Fibroblast of lung (primary cell): Measurements from ENCODE around the gene MLST8. TPM values are rescaled to one million over a fixed set of nuclear protein-coding genes. Genes with fewer than 3 reads are reported as not detected.

Experiments
- DNase-seq, 2 donors: peaks; one replicate each; pipeline versions ENCODE4 v3.0.0 to v3.0.0-alpha.2; 2010; ENCODE audit warnings: low read depth in 2 of 2
- H2AFZ ChIP-seq: 2 replicates; pipeline ENCODE4 v1.5.1; 2012; ENCODE audit warnings: low read length, control low read depth, inconsistent platforms
- H3K27ac ChIP-seq: 2 replicates; pipeline ENCODE4 v1.5.1; 2011; ENCODE audit warnings: low read length, control low read depth; ENCODE audit not compliant: insufficient read depth
- H3K27me3 ChIP-seq: 2 replicates; pipeline ENCODE4 v1.5.1; 2011; ENCODE audit warnings: mild to moderate bottlenecking, low read length; ENCODE audit not compliant: control insufficient read depth, insufficient read depth
- H3K36me3 ChIP-seq: 2 replicates; pipeline ENCODE4 v1.5.1; 2011; ENCODE audit warnings: low read length; ENCODE audit not compliant: control insufficient read depth, insufficient read depth
- H3K4me1 ChIP-seq: 2 replicates; pipeline ENCODE4 v1.5.1; 2011; ENCODE audit warnings: low read length; ENCODE audit not compliant: control insufficient read depth, insufficient read depth; ENCODE audit errors: extremely low read depth
- H3K4me2 ChIP-seq: 2 replicates; pipeline ENCODE4 v1.5.1; 2011; ENCODE audit warnings: low read length, control low read depth; ENCODE audit not compliant: insufficient read depth; ENCODE audit errors: extremely low read depth
- H3K4me3 ChIP-seq, 4 experiments: fragments of 200-600 bp in 1 of 4; sonication (generic) in 1 of 4; replicated peaks in 1 of 4; 2 replicates each; pipeline ENCODE4 v1.5.1; 2011 to 2016; ENCODE audit warnings: low read length in 4 of 4, low read depth in 3 of 4, mild to moderate bottlenecking in 3 of 4, control low read depth in 2 of 4, inconsistent platforms in 1 of 4, mixed read lengths in 1 of 4; ENCODE audit not compliant: insufficient read depth in 1 of 4; ENCODE audit errors: control extremely low read depth in 1 of 4
- H3K79me2 ChIP-seq: 2 replicates; pipeline ENCODE4 v1.5.1; 2012; ENCODE audit warnings: mild to moderate bottlenecking, low read length, inconsistent platforms; ENCODE audit not compliant: control insufficient read depth, insufficient read depth
- H3K9ac ChIP-seq: 2 replicates; pipeline ENCODE4 v1.5.1; 2011; ENCODE audit warnings: mild to moderate bottlenecking, low read length, control low read depth; ENCODE audit not compliant: insufficient read depth
- H3K9me3 ChIP-seq: 2 replicates; pipeline ENCODE4 v1.5.1; 2012; ENCODE audit warnings: low read depth, low read length; ENCODE audit not compliant: control insufficient read depth, insufficient read depth
- H4K20me1 ChIP-seq: 2 replicates; pipeline ENCODE4 v1.5.1; 2011; ENCODE audit warnings: low read length; ENCODE audit not compliant: control insufficient read depth, insufficient read depth; ENCODE audit errors: extremely low read depth
- CTCF ChIP-seq, 2 donors: IDR thresholded peaks in 1 of 2; conservative IDR thresholded peaks in 1 of 2; 1 replicate in 1 of 2; 2 replicates in 1 of 2; pipeline ENCODE4 v1.5.1; 2011 to 2012; ENCODE audit warnings: low read length in 2 of 2, control low read depth in 1 of 2, inconsistent platforms in 1 of 2, low read depth in 1 of 2, mild to moderate bottlenecking in 1 of 2
- EZH2 ChIP-seq: IDR thresholded peaks from 2 replicates; pipeline ENCODE4 v1.5.1; 2012; ENCODE audit warnings: low read length, control low read depth, mild to moderate bottlenecking; ENCODE audit errors: missing control alignments
- polyA minus RNA-seq: library from RNA; depleted of rRNA, polyadenylated mRNA; stranded (reverse); fragments of >200 nt; gene quantifications from 2 replicates; pipeline ENCODE4 v1.2.3, GENCODE V29; 2011; ENCODE audit warnings: low replicate concordance
- polyA plus RNA-seq, 2 donors: library from polyadenylated mRNA; depleted of rRNA in 1 of 2; stranded (reverse) in 1 of 2; unstranded in 1 of 2; fragments of >200 nt; gene quantifications; 2 replicates each; pipeline ENCODE4 v1.2.1, GENCODE V29; 2011 to 2012; ENCODE audit warnings: missing spikeins in 1 of 2
- total RNA-seq: library from RNA; depleted of rRNA; stranded (reverse); fragments of >200 nt; gene quantifications from 2 replicates; pipeline ENCODE4 v1.2.1, GENCODE V29; 2014

The MLST8 gene
- 16.8 and 22.3 TPM in 2 replicates for total RNA-seq
- 30.9 and 58.0 TPM in 2 replicates for polyA plus RNA-seq
- 33.9 and 49.4 TPM in 2 replicates for polyA plus RNA-seq (2012)
- 56.2 and 99.5 TPM in 2 replicates for polyA minus RNA-seq

GRCh38 chr16:2205104-2205966 lies at the start of gene MLST8:
TSS of gene MLST8 (plus strand) at chr16:2205454. CDS start at chr16:2206086, 632 bp downstream.
- Histone ChIP-seq H3K9ac (peak within 1 kb of the TSS; percentile 94), H3K27me3 (peaks cover under 1% of the 10 kb centered on the region), H4K20me1 (no peaks in the 10 kb centered on the region), H2AFZ (peak within 1 kb of the TSS; percentile 80), H3K27ac (peak within 1 kb of the TSS; percentile 84), H3K4me3 (peak within 1 kb of the TSS; percentile 62 to 83 (median 75)), H3K4me2 (peak within 1 kb of the TSS; percentile 92), H3K4me1 (peaks cover 2% of the 10 kb centered on the region), H3K9me3 (no peaks in the 10 kb centered on the region), H3K79me2 (peaks cover 7% of the 10 kb centered on the region), H3K36me3 (peaks cover 25% of the 10 kb centered on the region)
- TF ChIP-seq CTCF (conservative IDR thresholded peaks at IDR 0.05 in 1 of 2, IDR thresholded peaks at IDR 0.05 in 1 of 2; ENCODE audit: low read depth in 1 of 2, low read length in 2 of 2) (no peak), EZH2 (no peak)
- peak; percentile 79 to 88 for DNase-seq

GRCh38 chr16:2155977-2156848 lies 49.0 kb upstream of the MLST8 start:
- peak; percentile 69 to 80 for DNase-seq
- H3K27ac ChIP-seq: peak overlapping the region; percentile 95

More at GRCh38 chr16:2155977-2156848, 49.0 kb upstream of the MLST8 start:
- Histone ChIP-seq H2AFZ (no peak overlapping the region), H3K27me3 (no peaks in the 10 kb centered on the region), H4K20me1 (peaks cover 11% of the 10 kb centered on the region), H3K9ac (peak overlapping the region; percentile 90), H3K4me2 (peak overlapping the region; percentile 100), H3K4me1 (peaks cover 51% of the 10 kb centered on the region), H3K36me3 (peaks cover 21% of the 10 kb centered on the region), H3K4me3 (peak overlapping the region; percentile 76 to 98 (median 94)), H3K79me2 (peaks cover 87% of the 10 kb centered on the region), H3K9me3 (no peaks in the 10 kb centered on the region)
- TF ChIP-seq EZH2 (no peak), CTCF (conservative IDR thresholded peaks at IDR 0.05 in 1 of 2, IDR thresholded peaks at IDR 0.05 in 1 of 2; ENCODE audit: low read depth in 1 of 2, low read length in 2 of 2) (no peak)
